ENCODE data around the gene GFPT1.

GFPT1 gene

DNA sequence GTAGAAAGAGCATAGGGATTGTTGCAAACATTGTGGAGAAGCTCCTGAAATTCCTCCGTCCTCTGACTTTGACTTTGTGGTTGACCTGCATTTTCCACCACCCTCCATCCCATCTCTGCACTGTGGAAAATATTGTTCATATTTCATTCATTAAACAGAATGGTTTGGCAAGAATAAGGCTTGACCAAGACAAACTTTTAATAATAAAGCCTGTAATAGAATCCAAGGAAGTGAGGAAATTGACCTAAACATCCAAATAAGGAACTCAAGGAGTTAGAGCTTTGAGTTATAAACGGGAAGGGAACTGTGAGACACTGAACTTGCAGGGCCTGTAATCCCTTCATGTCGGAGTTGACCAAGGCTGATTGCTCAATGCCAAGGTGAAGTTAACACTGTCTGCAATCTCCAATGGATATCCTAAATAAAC is 115.2 kb downstream of the GFPT1 start:
- no peak for DNase-seq
- intact Hi-C loops (cut with DNase I): no loop called here

All from head of caudate nucleus (tissue), 42 donors.